HG03439 (cell line): ENCODE results near the gene CRYBB1.

Source experiments
- ATAC-seq: cut with Tn5 transposase; IDR thresholded peaks from one replicate; pipeline ENCODE4 v1.9.1; 2021; ENCODE audit warnings: mild to moderate bottlenecking, moderate library complexity; ENCODE audit not compliant: unreplicated experiment

Gene CRYBB1

DNA sequence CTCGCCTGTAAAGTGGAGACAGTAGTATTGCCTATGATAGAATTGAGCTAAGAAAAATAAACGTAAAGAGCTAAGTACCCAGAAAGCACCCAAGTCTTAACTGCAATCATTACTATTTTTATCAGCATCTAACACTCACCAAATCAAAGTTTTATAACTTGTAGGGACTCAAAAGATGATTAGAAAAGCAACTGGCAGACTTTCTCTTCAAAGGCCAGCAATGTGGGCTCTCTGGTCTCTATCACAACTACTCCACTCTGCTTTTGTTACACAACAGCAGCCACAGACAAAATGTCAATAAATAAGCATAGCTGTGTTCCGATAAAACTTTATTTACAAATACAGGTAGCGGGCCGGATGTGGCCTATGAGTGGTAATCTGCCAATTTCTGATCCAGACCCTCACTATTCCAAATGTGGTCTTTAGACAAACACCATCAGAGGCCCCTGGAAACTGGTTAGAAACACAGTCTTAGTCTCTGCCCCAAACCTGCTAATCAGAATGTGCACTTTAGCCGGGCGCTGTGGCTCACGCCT lies 36.1 kb downstream of the CRYBB1 start:
- ATAC-seq = no peak

DNA sequence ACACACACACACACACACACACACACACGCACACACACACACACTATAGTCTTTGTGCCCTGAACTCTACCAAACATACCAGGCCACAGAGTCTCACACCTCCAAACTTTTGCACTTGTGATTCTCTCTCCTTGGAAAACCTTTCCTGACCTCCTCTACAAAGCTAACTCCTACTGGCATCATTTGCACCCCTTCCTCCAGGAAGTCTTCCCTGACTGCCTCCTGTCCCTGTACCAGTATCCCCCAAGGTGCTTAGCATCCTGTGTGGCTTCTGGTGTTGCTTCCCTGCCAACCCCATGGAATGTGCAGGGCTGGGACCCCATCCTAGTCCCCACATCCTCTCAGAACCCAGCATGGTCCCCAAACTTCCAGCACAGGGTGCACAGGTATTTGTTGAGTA lies 36.8 kb downstream of the CRYBB1 start:
- ATAC-seq = no peak

DNA sequence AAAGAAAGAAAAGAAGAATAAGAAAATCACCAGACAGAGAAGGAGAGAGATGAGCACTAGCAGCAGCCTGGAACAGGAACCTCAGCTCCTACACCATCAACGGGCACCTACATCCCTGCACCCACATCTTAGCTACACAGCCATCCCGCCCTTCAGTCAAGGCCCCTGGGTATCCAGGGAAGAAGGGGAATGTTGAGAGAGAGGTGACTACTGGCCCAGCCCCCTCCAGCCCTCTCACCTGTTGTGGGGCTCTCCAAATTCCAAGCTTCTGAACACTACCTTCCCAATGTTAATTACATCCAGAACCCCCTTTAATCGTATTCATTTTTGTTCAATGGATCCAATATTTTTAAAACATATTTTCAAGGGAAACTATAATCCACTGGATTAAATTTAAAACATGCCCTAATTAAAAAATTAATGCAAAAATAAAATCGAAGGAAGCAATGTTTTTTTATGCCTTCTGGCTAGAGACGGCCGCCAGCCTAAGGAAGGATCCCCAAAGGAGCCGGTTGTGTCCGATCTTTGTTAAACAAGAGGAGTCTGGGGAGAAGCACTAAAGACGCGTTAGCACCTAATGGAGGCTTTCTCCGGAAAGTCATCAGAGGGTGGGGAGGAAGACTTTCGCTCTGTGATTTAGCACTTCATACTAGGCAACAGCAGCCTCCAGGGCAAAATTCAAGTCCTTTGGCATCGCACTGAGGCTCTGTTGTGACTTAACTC lies 37.4 kb downstream of the CRYBB1 start:
- no peak for ATAC-seq

DNA sequence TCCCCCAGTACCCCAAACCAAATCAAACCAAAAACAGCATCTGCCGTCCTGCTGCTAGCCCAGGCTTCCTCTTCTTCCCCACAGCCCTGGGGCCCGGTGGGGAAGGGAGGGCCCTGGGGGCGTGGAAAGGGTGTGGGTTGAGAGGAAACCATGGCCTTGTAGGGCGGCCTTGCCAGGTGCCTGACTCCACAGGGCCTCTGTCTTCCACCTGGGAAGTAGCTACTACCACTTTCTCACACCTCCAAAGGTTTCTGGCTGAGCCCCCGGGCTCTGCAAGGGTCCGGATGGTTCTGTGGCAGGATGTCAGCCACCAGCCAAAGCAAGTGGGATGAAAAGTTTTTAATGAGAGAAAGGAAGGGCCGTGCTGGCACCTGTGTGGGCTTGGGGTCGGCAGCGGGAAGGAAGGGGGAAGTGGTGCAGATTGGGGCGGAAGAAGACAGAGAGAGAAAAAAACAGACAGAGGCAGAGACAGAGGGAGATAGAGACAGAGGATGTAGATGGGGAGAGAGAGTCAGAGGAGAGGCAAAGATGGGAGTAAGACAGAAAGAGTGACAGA lies 38.4 kb downstream of the CRYBB1 start:
- no peak for ATAC-seq

DNA sequence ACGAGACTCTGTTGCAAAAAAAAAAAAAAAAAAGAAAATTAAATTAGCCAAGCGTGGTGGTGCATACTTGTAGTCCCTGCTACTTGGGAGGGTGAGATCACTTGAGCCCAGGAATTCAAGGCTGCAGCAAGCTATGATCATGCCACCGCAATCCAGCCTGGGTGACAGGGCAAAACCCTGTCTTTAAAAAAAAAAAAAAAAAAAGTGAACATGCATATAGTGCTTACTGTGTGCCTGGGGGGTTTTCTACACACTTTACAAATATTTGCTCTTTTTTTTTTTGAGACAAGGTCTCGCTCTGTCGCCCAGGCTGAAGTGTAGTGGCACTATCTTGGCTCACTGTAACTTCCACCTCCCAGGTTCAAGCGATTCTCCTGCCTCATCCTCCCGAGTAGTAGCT lies 40.7 kb downstream of the CRYBB1 start:
- no peak for ATAC-seq

DNA sequence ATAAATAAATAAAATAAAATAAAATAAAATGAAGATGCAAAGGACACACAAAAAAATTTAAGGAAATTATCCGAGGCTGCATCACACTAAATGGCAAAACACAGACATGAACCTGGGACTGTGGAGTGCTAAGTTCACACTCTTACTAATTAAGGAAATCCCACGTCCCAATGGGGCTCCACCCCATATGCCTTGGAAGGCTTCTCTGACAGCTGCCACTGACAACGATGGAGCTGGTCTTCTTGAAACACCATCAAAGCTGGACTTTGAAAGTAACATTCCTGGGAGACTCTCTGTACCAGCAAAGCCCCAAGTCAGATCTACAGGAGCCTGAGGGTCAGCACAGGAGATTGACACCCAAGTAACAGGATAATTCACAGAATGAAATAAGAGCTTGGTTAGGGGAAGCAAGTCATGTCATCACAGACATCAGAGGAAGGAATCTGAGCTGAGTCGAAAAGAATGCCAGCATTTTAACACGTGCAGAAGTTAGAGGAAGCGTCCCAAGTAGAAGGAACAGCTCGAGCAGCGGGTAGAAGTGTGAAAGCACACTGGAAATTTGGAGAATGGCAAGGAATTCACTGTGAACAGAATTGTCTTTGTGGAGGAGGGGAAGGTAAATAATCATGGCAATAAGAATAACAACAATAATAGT lies 41.7 kb downstream of the CRYBB1 start:
- ATAC-seq = no peak

DNA sequence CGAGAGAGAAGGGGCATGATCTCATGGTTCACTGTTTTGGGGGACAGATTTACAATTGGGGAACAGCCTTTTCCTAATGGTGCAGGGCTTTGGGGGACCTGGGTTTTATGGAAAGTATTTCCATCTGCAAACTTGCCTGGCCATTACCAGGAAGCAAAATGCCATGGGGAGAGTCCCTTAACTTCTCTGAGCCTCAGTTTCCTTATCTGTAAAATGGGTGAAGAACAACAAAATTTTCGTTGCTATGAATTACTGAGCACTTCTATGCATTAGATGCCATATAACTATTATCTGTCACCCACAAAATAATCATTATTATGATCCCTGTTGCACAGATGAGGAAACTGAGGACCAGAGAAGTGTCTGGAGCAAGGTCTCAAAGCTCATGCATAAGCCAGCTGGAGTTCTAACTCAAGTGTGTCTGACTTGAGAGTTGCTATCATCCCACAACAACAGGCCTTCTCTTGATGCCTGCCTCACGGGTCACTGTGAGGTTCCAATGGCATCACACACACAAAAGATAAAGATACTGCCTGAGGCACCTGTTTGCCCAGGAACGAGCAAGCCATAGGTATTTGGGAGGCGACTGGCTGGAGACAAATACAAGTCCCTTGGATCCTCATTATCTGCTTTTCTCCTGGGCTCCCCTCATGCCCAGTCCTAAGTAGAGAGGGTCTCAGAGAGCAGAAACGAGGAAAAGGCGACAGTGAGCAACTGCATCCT lies 43.7 kb downstream of the CRYBB1 start:
- no peak for ATAC-seq

DNA sequence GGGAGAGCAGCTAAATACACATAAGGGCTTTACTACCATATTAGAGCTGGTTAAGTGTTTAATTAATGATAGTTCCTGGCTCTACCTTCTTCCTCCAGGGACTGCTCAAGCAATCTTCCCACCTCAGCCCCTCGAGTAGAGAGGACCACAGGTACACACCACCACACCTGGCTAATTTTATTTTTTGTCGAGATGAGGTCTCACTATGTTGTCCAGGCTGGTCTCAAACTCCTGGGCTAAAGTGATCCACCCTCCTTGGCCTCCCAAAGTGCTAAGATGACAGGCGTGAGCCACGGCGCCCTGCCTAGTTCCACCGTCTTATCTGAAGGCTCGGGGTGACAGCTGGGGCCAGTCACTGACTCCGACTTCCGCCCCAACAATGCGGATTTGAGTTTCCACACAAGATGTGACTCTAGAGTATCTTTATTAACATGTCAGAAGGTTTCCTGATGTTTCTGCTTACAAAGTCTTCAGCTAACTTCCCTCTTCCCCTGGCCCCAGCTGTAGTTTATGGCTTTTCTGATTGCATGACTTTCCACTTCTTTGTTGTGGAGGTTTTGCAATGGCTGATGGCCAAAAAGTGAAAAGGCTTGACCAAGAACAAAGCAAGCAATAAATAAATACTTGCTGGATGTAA lies 44.7 kb downstream of the CRYBB1 start:
- ATAC-seq = no peak

DNA sequence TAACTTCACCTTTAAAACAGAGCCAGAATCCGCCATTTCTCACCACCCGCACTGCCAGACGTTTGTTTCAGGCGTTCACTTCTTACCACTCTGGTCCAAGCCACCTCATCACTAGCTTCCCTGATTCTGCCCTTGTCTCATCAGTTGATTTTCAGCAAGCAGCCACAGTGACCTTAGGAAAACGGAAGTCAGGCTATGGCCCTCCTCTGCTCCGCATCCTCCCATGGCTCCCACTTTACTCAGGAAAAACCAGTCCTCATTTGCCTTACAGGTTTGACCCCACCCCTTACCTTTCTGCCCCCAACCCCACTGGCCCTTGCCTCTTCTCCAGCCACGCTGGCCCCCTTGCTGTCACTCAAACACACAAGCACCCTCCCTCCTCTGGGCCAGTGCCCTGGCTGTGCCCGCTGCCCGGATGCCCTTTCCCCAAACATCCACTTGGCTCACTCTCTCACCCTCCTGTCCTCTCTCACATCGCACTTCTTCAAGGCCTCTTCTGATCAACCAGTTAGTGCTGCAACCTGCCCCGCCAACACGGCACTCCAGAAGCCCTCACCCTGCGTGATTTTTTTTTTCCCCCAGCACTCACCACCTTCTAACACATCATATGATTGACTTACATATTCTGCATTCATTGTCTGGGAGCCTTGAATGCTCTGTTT lies 46.8 kb downstream of the CRYBB1 start:
- ATAC-seq = no peak

DNA sequence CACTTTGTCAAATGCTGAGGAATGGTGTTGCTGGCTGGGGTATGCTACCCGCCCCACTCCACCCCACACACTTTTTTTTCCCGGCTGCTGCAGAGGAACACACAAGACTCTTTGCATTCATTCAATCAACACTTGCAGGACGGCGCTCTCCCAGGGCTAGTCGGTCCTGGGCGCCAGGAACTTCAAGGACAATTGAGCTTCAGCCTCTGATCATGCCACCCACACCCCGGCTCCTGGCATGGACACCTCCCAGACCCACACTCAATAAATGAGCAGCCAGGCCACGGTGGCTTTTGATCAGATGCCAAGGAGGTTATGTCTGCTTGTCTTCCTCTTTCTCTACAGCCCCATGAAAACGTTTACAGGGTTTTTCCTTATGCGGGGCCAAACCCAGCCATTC lies 47.7 kb downstream of the CRYBB1 start:
- no peak for ATAC-seq

DNA sequence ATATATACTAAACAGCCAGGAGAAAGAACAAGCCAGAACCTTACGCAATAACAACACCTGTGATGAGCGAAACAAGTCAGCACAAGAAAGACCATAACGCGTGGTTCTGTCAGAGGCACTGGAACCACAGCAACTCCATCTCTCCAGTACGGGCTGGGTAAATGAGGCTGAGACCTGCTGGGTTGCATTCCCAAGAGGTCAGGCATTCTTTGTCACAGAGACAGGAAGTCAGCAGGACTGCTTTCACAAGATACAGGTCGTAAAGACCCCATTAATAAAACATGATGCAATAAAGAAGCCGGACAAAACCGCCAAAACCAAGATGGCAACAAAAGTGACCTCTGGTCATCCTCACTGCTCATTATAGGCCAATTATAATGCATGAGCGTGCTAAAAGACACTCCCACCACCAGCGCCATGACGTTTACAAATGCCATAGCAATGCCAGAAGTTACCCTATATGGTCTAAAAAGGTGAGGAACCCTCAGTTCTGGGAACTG lies 49.6 kb downstream of the CRYBB1 start:
- ATAC-seq = no peak

DNA sequence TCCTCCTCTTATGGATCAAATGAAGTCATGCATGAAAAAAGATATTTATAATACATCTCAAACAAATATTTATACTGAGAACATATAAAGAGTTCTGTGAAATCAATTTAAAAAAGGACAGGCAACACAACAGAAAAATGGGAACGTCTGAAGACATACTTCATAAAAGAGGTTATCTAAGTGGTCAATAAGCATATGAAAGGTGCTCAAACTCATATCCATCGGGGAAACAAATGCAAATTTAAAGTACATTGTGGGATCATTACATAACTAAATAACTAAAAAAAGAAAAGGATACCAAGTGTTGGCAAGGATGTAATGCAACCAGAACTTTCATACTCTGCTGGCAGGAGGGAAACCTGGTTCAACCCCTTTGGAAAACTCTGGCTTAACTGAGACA lies 50.2 kb downstream of the CRYBB1 start:
- no peak for ATAC-seq

DNA sequence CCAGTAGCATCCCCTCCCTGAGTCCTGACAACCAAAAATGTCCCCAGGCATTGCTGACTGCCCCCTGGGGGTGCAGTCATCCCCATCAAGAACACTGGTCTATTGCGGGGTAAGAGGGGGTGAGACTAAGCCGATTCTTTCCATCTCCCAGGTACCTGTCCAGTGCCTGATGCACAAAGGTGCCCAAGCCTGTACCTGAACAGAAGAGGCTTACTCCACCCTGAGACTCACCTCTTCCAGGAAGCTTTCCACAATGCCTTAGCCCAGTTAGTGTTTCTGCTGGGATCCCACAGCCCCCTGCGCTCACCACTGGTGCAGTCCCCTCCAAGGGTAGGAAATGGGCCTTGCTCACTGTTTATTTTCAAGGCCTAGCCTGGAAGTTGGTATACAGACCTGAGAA lies 50.8 kb downstream of the CRYBB1 start:
- no peak for ATAC-seq

DNA sequence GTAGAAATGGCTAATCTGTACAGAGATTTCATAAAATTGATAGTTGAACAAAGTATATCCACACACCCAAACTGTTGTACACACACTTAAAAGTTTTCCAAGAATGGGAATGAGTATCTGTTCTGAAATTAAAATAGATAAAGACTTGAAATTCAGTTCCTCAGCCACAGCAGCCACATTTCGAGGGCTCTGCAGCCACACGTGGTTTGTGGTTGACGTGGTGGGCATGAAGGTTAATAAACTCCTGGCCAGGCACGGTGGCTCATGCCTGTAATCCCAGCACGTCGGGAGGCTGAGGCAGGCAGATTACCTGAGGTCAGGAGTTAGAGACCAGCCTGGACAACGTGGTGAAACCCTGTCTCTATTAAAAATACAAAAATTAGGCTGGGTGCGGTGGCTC lies 51.9 kb downstream of the CRYBB1 start:
- no peak for ATAC-seq

DNA sequence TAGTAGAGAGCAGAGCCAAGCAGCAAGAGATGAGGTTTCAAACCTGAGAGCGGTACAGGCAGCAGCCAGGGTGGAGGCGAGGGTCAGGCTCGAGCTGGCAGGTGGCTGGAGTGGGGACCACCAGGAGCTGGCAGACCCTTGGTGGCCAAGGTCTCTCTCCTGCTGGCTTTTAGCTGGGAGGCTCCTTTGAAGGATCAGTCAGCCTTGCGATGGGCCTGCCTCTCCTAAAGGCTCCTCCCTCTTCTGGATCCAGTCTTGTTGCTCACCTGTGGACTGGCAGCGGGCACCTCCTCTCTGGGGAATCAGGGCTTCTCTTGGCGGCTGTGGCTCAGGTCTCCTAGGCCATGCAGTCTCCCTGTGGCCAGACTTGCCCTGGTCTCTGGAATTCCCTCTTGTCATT lies 52.6 kb downstream of the CRYBB1 start:
- no peak for ATAC-seq

DNA sequence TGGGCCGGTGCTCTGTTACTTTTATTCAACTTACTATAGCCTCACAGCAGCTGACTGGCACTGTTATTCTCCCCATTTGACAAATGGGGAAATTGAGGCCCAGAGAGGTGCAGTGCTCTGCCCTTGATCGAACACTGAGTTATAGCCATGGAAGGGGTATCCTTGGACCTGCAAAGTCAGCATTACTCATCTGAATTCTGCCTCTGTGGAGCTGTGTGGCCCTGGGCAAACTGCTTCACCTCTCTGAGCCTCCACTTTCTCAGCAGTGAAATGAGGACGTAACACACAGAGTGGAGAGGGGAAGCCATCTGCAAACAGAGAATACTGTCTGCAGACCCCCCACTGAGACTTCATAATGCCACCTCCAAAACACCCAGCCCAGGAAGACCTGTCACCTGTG lies 53.2 kb downstream of the CRYBB1 start:
- ATAC-seq = no peak

DNA sequence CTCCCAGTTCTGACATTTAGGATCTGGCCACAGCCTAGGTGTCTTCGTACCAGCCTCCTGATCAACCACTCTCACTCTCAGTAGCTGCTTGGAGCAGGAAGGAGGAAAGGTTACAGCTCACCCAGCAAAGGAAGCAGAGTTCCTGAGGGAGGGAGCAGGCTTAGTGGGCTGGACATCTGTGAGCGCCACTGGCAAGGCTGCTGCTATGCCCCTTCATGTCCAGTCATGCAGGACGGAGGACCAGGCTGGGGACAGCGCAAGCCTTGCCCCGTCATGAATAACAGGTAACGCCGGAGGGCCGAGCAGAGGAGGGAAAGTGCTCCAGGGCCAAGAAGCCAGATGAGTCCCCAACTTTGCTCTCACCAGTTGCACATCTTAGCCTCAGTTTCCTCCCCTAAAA lies 53.6 kb downstream of the CRYBB1 start:
- no peak for ATAC-seq

DNA sequence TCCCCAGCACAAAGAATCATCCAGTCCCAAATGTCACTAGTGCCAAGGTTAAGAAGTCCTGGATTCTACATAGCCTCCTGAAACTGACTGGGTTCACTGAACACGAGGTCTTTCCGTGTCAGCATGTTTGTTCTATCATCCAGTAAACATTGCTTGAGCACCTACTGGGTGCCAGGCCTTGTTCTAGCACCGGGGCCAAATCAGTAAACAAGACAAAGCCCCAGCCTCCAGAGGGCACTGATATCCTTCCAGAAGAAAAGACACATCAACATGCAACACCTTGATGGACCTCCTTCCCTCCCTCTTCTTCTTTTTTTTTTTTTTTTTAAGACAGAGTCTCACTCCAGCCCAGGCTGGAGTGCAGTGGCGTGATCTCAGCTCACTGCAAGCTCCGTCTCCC lies 54.8 kb downstream of the CRYBB1 start:
- no peak for ATAC-seq

DNA sequence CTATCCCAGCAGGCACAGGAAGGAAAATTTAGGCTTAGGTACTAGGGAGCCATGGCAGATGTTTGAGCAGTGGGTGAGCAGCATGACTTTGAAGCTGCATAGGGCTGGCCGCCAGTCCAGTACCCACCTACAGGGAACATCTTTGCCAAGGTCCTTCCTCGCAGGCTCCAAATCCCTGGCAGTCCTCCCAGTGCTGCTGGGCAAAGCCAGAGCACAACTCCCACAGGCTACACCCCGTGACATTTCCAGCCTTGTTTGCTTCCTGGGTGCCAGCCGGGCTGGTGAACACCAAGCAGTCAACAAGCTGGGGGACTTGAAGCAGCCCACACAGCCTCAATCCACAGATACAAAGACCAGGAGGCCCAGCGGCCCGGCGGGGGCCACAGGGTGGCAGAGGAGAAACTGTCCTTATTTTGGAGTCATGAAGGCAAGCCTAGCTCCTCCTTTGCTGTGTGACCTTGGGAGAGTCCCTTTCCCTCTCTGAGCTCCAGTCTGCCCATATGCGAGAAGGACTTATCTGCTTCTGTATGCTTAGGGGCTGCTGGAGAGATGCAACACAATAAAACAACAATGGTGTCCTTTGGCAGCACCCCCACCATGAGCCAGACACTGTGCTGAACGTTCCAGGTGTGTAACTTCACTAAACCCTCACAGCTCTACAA lies 55.9 kb downstream of the CRYBB1 start:
- ATAC-seq = no peak
